ENCODE results near the gene HS2ST1.

GRCh38 chr1:86868477-86868876, 46.0 kb upstream of the HS2ST1 start:
- TF ChIP-seq, protein P1, sequence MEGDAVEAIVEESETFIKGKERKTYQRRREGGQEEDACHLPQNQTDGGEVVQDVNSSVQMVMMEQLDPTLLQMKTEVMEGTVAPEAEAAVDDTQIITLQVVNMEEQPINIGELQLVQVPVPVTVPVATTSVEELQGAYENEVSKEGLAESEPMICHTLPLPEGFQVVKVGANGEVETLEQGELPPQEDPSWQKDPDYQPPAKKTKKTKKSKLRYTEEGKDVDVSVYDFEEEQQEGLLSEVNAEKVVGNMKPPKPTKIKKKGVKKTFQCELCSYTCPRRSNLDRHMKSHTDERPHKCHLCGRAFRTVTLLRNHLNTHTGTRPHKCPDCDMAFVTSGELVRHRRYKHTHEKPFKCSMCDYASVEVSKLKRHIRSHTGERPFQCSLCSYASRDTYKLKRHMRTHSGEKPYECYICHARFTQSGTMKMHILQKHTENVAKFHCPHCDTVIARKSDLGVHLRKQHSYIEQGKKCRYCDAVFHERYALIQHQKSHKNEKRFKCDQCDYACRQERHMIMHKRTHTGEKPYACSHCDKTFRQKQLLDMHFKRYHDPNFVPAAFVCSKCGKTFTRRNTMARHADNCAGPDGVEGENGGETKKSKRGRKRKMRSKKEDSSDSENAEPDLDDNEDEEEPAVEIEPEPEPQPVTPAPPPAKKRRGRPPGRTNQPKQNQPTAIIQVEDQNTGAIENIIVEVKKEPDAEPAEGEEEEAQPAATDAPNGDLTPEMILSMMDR (IDR thresholded peaks at IDR 0.05; ENCODE audit: low read length): no peak
- TF ChIP-seq EZH2 (IDR thresholded peaks at IDR 0.05; ENCODE audit: borderline replicate concordance, low read length): no peak

Measured in OCI-LY1 (cell line).